Transverse colon (tissue), 4 donors: Measurements from ENCODE around the gene AQP4. TPM values are rescaled to one million over a fixed set of nuclear protein-coding genes. Genes with fewer than 3 reads are reported as not detected.

Experiments
- DNase-seq: peaks from one replicate; pipeline ENCODE4 v3.0.0-alpha.2; 2019
- H3K27ac ChIP-seq, 4 donors: fragments of 200-600 bp; sonication (generic); 2 replicates each; pipeline ENCODE4 v1.5.1; 2016 to 2018; ENCODE audit warnings: inconsistent platforms in 4 of 4
- H3K27me3 ChIP-seq: fragments of 200-600 bp; sonication (generic); 2 replicates; pipeline ENCODE4 v1.5.1; 2017; ENCODE audit warnings: inconsistent platforms
- H3K36me3 ChIP-seq, 4 donors: fragments of 200-600 bp; sonication (generic); 2 replicates each; pipeline ENCODE4 v1.5.1; 2017 to 2019; ENCODE audit warnings: inconsistent platforms in 4 of 4
- H3K4me1 ChIP-seq, 4 donors: fragments of 200-600 bp; sonication (generic); 2 replicates each; pipeline ENCODE4 v1.5.1; 2017 to 2020; ENCODE audit warnings: inconsistent platforms in 4 of 4
- H3K4me3 ChIP-seq, 4 donors: fragments of 200-600 bp; sonication (generic); 1 replicate in 1 of 4; 2 replicates in 3 of 4; pipeline versions ENCODE4 v1.5.1 to v1.6.1; 2017 to 2019; ENCODE audit warnings: inconsistent platforms in 4 of 4
- H3K9me3 ChIP-seq, 2 donors: fragments of 200-600 bp; sonication (generic); 2 replicates each; pipeline ENCODE4 v1.5.1; 2017 to 2019; ENCODE audit warnings: inconsistent platforms in 2 of 2
- CTCF ChIP-seq, 5 experiments: fragments of 200-600 bp in 3 of 5; fragments of 450-650 bp in 2 of 5; sonication (generic) in 3 of 5; IDR thresholded peaks; 1 replicate in 2 of 5; 2 replicates in 3 of 5; pipeline ENCODE4 v1.5.1; 2016 to 2017; ENCODE audit warnings: antibody characterized with exemption in 5 of 5, inconsistent platforms in 3 of 5, mild to moderate bottlenecking in 2 of 5, moderate library complexity in 1 of 5
- EP300 ChIP-seq: sonication (generic); formaldehyde crosslinking; IDR thresholded peaks from one replicate; pipeline ENCODE4 v1.6.1; 2017; ENCODE audit warnings: antibody characterized with exemption, low read depth
- POLR2A ChIP-seq: fragments of 450-650 bp; IDR thresholded peaks from one replicate; pipeline ENCODE4 v1.6.1; 2016; ENCODE audit warnings: antibody characterized with exemption, mild to moderate bottlenecking, moderate library complexity
- POLR2AphosphoS5 ChIP-seq, 3 donors: sonication (generic); formaldehyde crosslinking; IDR thresholded peaks; one replicate each; pipeline ENCODE4 v1.6.1; 2016; ENCODE audit warnings: antibody characterized with exemption in 3 of 3
- WGBS, 2 donors: methylation state at CpG; one replicate each; pipeline ENCODE4 v1.1.5; 2018; ENCODE audit warnings: low coverage in 1 of 2; 5-methylcytosine and 5-hydroxymethylcytosine counted together
- in situ Hi-C, 4 donors: fragments of 200-750 bp; cut with MboI; loops; one replicate each; pipeline versions ENCODE4 v1.15.0 to v1.15.1; 2017; ENCODE audit warnings: low sequenced_read_pairs in 3 of 4, low pct_ligation_motif_present in 1 of 4, low pct_unique_long_range_greater_than_20kb in 1 of 4
- intact Hi-C: fragments of 100-400 bp; cut with DNase I; formaldehyde crosslinking; loops from one replicate; pipeline ENCODE4 v1.15.1; 2023; ENCODE audit warnings: low total_unique reads
- total RNA-seq, 4 donors: library from RNA; depleted of rRNA; stranded (reverse); fragments of >200 nt; gene quantifications; one replicate each; pipeline ENCODE4 v1.1.0, GENCODE V29; 2016

The AQP4 gene
- total RNA-seq, 4 donors from 2014 or later, result 2.2 TPM; not detected in 3

- TF ChIP-seq CTCF (IDR thresholded peaks at IDR 0.05), result no peak
- intact Hi-C loops (no loop called here), in situ Hi-C loops (no loop called here)
- Histone ChIP-seq H3K9me3 (no peaks in the 10 kb centered on the region), H3K27ac (no peak overlapping the region), H3K4me3 (no peak overlapping the region), H3K36me3 (no peaks in the 10 kb centered on the region), H3K4me1 (no peaks in the 10 kb centered on the region), H3K27me3 (no peaks in the 10 kb centered on the region)
- WGBS, 2 donors, result 95 to 98% methylated on average over 4 of the region's 4 CpGs
- no peak for DNase-seq
These were observed 22.8 kb upstream of the AQP4 start for GRCh38 chr18:26888259-26888658.

GRCh38 chr18:26875040-26875654 is 9.6 kb upstream of the AQP4 start:
- H3K9me3 ChIP-seq, result no peaks in the 10 kb centered on the region
- no peak for DNase-seq
- H3K4me3 ChIP-seq, result no peak overlapping the region
- H3K27ac ChIP-seq, result peak overlapping the region in 3 of 4 donors; percentile 11 to 54 (median 38)
- intact Hi-C loops, result no loop called here
- no peaks in the 10 kb centered on the region for H3K36me3 ChIP-seq
- WGBS, 2 donors, result 78 to 90% methylated on average over 2 of the region's 2 CpGs
- no peak for TF ChIP-seq EP300
- no peak for TF ChIP-seq POLR2A
- TF ChIP-seq POLR2AphosphoS5 (IDR thresholded peaks at IDR 0.05), result no peak
- TF ChIP-seq CTCF (IDR thresholded peaks at IDR 0.05), result no peak
- peaks cover 0 to 11% (median 0%) of the 10 kb centered on the region in 4 donors for H3K4me1 ChIP-seq
- H3K27me3 ChIP-seq, result no peaks in the 10 kb centered on the region
- in situ Hi-C loops, result no loop called here

- Histone ChIP-seq H3K4me1 (peaks cover 0 to 20% (median 0%) of the 10 kb centered on the region in 4 donors), H3K27me3 (no peaks in the 10 kb centered on the region), H3K36me3 (no peaks in the 10 kb centered on the region), H3K27ac (no peak overlapping the region), H3K9me3 (no peaks in the 10 kb centered on the region), H3K4me3 (no peak overlapping the region)
- TF ChIP-seq POLR2AphosphoS5 (IDR thresholded peaks at IDR 0.05) (no peak), EP300 (no peak), CTCF (IDR thresholded peaks at IDR 0.05) (no peak), POLR2A (no peak)
- intact Hi-C loops, result no loop called here
- no peak for DNase-seq
- in situ Hi-C loops, result no loop called here
These were observed 8.8 kb upstream of the AQP4 start for GRCh38 chr18:26874283-26874682.

GRCh38 chr18:26869640-26870039 is 4.1 kb upstream of the AQP4 start:
- in situ Hi-C loops, result no loop called here

More at GRCh38 chr18:26869640-26870039, 4.1 kb upstream of the AQP4 start:
- DNase-seq, result no peak
- 69 to 74% methylated on average over 1 of the region's 1 CpG for WGBS, 2 donors
- no peaks in the 10 kb centered on the region for H3K36me3 ChIP-seq
- peaks cover 0 to 25% (median 4%) of the 10 kb centered on the region in 4 donors for H3K4me1 ChIP-seq
- intact Hi-C loops, result loop anchor here (5.0 kb wide), 1 partner anchor 202 kb away; no protein-coding TSS in a partner anchor
- TF ChIP-seq POLR2A (no peak), POLR2AphosphoS5 (IDR thresholded peaks at IDR 0.05) (no peak), EP300 (no peak), CTCF (IDR thresholded peaks at IDR 0.05) (no peak)
- H3K27ac ChIP-seq, result no peak overlapping the region
- H3K9me3 ChIP-seq, result no peaks in the 10 kb centered on the region
- H3K27me3 ChIP-seq, result peaks cover 9% of the 10 kb centered on the region
- H3K4me3 ChIP-seq, result no peak overlapping the region
